Smooth muscle cell (in vitro differentiated cells): ENCODE data around the gene MMP28. TPM values are rescaled to one million over a fixed set of nuclear protein-coding genes. Genes with fewer than 3 reads are reported as not detected.

Experiments used
- DNase-seq: peaks from one replicate; lab custom pipeline; 2025; ENCODE audit not compliant: unreplicated experiment; lab: John Stamatoyannopoulos, UW
- H2AFZ ChIP-seq: fragments of 200-600 bp; sonication (generic); 2 replicates; pipeline ENCODE4 v1.6.0; 2016; ENCODE audit warnings: antibody characterized with exemption, low read depth, mild to moderate bottlenecking
- H3F3A ChIP-seq: fragments of 200-600 bp; sonication (generic); 2 replicates; pipeline ENCODE4 v1.6.0; 2017; ENCODE audit warnings: antibody characterized with exemption, low read depth
- H3K27ac ChIP-seq: fragments of 200-600 bp; sonication (generic); 2 replicates; pipeline ENCODE4 v1.5.1; 2016; ENCODE audit warnings: low read depth, mild to moderate bottlenecking
- H3K27me3 ChIP-seq: fragments of 200-600 bp; sonication (generic); 2 replicates; pipeline ENCODE4 v1.6.1; 2016; ENCODE audit warnings: low read depth, mild to moderate bottlenecking
- H3K36me3 ChIP-seq: fragments of 200-600 bp; sonication (generic); 2 replicates; pipeline ENCODE4 v1.5.1; 2016; ENCODE audit warnings: low read depth
- H3K4me1 ChIP-seq: fragments of 200-600 bp; sonication (generic); 2 replicates; pipeline ENCODE4 v1.5.1; 2016; ENCODE audit warnings: low read depth
- H3K4me2 ChIP-seq: fragments of 200-600 bp; sonication (generic); 2 replicates; pipeline ENCODE4 v1.6.0; 2016; ENCODE audit warnings: mild to moderate bottlenecking
- H3K4me3 ChIP-seq: fragments of 200-600 bp; sonication (generic); 2 replicates; pipeline ENCODE4 v1.5.1; 2016; ENCODE audit warnings: mild to moderate bottlenecking
- H3K79me2 ChIP-seq: fragments of 200-600 bp; sonication (generic); 2 replicates; pipeline ENCODE4 v1.6.0; 2016; ENCODE audit warnings: low read depth, mild to moderate bottlenecking
- H3K9ac ChIP-seq: fragments of 200-600 bp; sonication (generic); 2 replicates; pipeline ENCODE4 v1.6.0; 2016; ENCODE audit warnings: low read depth
- H3K9me3 ChIP-seq: fragments of 200-600 bp; sonication (generic); replicated peaks from 2 replicates; pipeline ENCODE4 v1.5.1; 2016; ENCODE audit warnings: low read depth
- H4K20me1 ChIP-seq: fragments of 200-600 bp; sonication (generic); 2 replicates; pipeline ENCODE4 v1.6.0; 2016; ENCODE audit warnings: low read depth
- CTCF ChIP-seq: fragments of 200-600 bp; sonication (generic); IDR thresholded peaks from 2 replicates; pipeline ENCODE4 v1.5.1; 2017; ENCODE audit warnings: borderline replicate concordance, mild to moderate bottlenecking, antibody characterized with exemption; ENCODE audit not compliant: insufficient read depth, poor library complexity, severe bottlenecking
- WGBS: methylation state at CpG from one replicate; pipeline ENCODE4 v1.1.7; 2016; ENCODE audit warnings: low lambda C conversion rate; 5-methylcytosine and 5-hydroxymethylcytosine counted together
- polyA plus RNA-seq: library from polyadenylated mRNA; unstranded; fragments of >200 nt; fragmentation: Nextera tagmentation; extraction: Ambion mirVana; gene quantifications from 2 replicates; pipeline ENCODE4 v1.2.1, GENCODE V29; 2016
- total RNA-seq: library from RNA; depleted of rRNA; stranded (reverse); fragments of >200 nt; gene quantifications from 2 replicates; pipeline ENCODE4 v1.2.3, GENCODE V29; 2014

The MMP28 gene
- total and polyA plus RNA-seq, 2 experiments from 2014 or later: 50.0 to 51.4 TPM

- Histone ChIP-seq H3K9ac (no peak overlapping the region), H3K36me3 (peaks cover 39% of the 10 kb centered on the region), H2AFZ (no peak overlapping the region), H3K9me3 (no peaks in the 10 kb centered on the region), H3K27ac (no peak overlapping the region), H4K20me1 (peaks cover 91% of the 10 kb centered on the region), H3F3A (peaks cover 5% of the 10 kb centered on the region), H3K4me3 (no peak overlapping the region), H3K4me1 (no peaks in the 10 kb centered on the region), H3K79me2 (peaks cover 75% of the 10 kb centered on the region), H3K27me3 (no peaks in the 10 kb centered on the region), H3K4me2 (no peak overlapping the region)
- no peak for TF ChIP-seq CTCF
- 97% methylated on average over 1 of the region's 1 CpG for WGBS
- DNase-seq: no peak
These were observed 24.0 kb upstream of the MMP28 start for GRCh38 chr17:35819455-35819854.

GRCh38 chr17:35817196-35817595 lies 21.8 kb upstream of the MMP28 start:
- H3K4me2 ChIP-seq: no peak overlapping the region
- peaks cover 93% of the 10 kb centered on the region for H3K79me2 ChIP-seq
- H3K4me3 ChIP-seq: no peak overlapping the region
- no peaks in the 10 kb centered on the region for H3K9me3 ChIP-seq
- 62% methylated on average over 1 of the region's 1 CpG for WGBS
- DNase-seq: no peak
- no peak overlapping the region for H3K27ac ChIP-seq
- TF ChIP-seq CTCF: no peak
- no peak overlapping the region for H3K9ac ChIP-seq
- peaks cover 5% of the 10 kb centered on the region for H3F3A ChIP-seq
- H4K20me1 ChIP-seq: peaks cover 95% of the 10 kb centered on the region
- H3K4me1 ChIP-seq: no peaks in the 10 kb centered on the region
- H2AFZ ChIP-seq: no peak overlapping the region
- H3K36me3 ChIP-seq: peaks cover 21% of the 10 kb centered on the region
- no peaks in the 10 kb centered on the region for H3K27me3 ChIP-seq

- Histone ChIP-seq H3K79me2 (peaks cover 98% of the 10 kb centered on the region), H3K9ac (no peak overlapping the region), H3K27me3 (no peaks in the 10 kb centered on the region), H3K27ac (no peak overlapping the region), H3F3A (peaks cover 5% of the 10 kb centered on the region), H3K4me1 (peaks cover under 1% of the 10 kb centered on the region), H4K20me1 (peaks cover 97% of the 10 kb centered on the region), H3K9me3 (no peaks in the 10 kb centered on the region), H3K4me2 (no peak overlapping the region), H2AFZ (no peak overlapping the region), H3K36me3 (peaks cover 16% of the 10 kb centered on the region), H3K4me3 (no peak overlapping the region)
- 97% methylated on average over 5 of the region's 5 CpGs for WGBS
- TF ChIP-seq CTCF: no peak
- DNase-seq: no peak
These were observed 21.3 kb upstream of the MMP28 start for GRCh38 chr17:35816723-35817122.

GRCh38 chr17:35812456-35812855 lies 17.0 kb upstream of the MMP28 start:
- no peaks in the 10 kb centered on the region for H3K36me3 ChIP-seq
- DNase-seq: no peak
- no peaks in the 10 kb centered on the region for H3K27me3 ChIP-seq
- no peaks in the 10 kb centered on the region for H3K9me3 ChIP-seq
- H3K9ac ChIP-seq: no peak overlapping the region
- peaks cover 81% of the 10 kb centered on the region for H3K79me2 ChIP-seq
- peaks cover 15% of the 10 kb centered on the region for H3F3A ChIP-seq
- no peak overlapping the region for H3K4me3 ChIP-seq
- H3K27ac ChIP-seq: no peak overlapping the region
- WGBS: 94% methylated on average over 5 of the region's 5 CpGs
- peaks cover 77% of the 10 kb centered on the region for H4K20me1 ChIP-seq
- no peak overlapping the region for H2AFZ ChIP-seq
- no peak for TF ChIP-seq CTCF
- H3K4me2 ChIP-seq: no peak overlapping the region
- peaks cover 22% of the 10 kb centered on the region for H3K4me1 ChIP-seq
